Stromal cell of bone marrow (primary cell): Measurements from ENCODE around the gene FAT1.
A peak's percentile ranks its signal among the peaks of the same experiment; 100 is the strongest.
"Not testable (repeated sequence)": the region's sequence is repeated elsewhere in the genome, so short reads cannot be mapped to it uniquely, and the experiment has no call there.

Experiments
- DNase-seq: peaks from one replicate; pipeline ENCODE4 v3.0.0-alpha.2; 2012; ENCODE audit warnings: low read depth

FAT1 gene, protein sequence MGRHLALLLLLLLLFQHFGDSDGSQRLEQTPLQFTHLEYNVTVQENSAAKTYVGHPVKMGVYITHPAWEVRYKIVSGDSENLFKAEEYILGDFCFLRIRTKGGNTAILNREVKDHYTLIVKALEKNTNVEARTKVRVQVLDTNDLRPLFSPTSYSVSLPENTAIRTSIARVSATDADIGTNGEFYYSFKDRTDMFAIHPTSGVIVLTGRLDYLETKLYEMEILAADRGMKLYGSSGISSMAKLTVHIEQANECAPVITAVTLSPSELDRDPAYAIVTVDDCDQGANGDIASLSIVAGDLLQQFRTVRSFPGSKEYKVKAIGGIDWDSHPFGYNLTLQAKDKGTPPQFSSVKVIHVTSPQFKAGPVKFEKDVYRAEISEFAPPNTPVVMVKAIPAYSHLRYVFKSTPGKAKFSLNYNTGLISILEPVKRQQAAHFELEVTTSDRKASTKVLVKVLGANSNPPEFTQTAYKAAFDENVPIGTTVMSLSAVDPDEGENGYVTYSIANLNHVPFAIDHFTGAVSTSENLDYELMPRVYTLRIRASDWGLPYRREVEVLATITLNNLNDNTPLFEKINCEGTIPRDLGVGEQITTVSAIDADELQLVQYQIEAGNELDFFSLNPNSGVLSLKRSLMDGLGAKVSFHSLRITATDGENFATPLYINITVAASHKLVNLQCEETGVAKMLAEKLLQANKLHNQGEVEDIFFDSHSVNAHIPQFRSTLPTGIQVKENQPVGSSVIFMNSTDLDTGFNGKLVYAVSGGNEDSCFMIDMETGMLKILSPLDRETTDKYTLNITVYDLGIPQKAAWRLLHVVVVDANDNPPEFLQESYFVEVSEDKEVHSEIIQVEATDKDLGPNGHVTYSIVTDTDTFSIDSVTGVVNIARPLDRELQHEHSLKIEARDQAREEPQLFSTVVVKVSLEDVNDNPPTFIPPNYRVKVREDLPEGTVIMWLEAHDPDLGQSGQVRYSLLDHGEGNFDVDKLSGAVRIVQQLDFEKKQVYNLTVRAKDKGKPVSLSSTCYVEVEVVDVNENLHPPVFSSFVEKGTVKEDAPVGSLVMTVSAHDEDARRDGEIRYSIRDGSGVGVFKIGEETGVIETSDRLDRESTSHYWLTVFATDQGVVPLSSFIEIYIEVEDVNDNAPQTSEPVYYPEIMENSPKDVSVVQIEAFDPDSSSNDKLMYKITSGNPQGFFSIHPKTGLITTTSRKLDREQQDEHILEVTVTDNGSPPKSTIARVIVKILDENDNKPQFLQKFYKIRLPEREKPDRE (N-terminal part only)

GRCh38 chr4:186723292-186724057 is at the start of gene FAT1:
Gene FAT1, minus strand, starts transcription at chr4:186723856. Its CDS starts 14,029 bp downstream, at chr4:186709827.
- DNase-seq: peak; percentile 65

DNA sequence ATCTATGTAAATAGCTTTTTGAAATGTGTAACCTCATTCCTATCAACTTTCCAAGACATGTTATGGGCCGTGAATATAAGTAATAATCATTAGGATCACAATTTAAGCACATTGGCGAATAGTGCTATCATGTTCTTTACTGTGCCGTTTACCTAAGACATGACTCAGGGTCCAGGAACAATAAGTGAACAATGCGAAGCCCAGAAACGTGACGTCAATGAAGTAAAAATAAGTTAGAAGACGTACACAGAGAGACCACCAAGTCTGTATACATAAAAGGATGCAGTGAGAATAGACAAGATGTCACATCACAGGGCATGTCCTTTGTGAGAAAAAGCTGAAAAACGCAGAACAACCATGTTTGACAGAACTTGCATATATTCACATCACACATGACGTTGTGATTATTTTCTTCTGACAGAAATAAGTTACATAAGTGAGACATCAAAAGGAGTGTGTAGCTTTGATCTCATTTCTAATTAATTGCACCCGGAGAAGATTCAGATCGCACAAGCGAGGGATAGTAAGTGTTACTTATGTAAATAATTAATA is 49.4 kb upstream of the FAT1 start:
- no peak for DNase-seq

- DNase-seq: no peak
Measured at GRCh38 chr4:186771624-186772023, 48.0 kb upstream of the FAT1 start.

- DNase-seq: peak; percentile 24
Measured at GRCh38 chr4:186770481-186771175, 47.0 kb upstream of the FAT1 start.

DNA sequence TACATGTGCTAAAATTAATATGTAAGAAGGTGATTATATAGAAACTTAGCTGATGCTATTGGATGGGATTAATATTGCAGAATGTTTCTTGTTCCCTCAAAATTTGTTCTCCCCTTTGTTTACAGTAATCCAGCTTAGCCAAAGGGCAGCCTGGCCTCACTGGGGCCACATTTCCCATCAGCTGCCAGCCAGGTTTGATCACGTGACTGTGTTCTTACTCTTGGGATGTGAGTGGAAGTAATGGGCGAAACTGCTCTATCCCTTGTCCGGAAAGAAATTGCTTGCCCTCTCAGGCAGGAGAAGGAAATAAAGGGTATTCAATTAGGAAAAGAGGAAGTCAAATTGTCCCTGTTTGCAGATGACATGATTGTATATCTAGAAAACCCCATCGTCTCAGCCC is 44.1 kb upstream of the FAT1 start:
- DNase-seq: no peak

DNA sequence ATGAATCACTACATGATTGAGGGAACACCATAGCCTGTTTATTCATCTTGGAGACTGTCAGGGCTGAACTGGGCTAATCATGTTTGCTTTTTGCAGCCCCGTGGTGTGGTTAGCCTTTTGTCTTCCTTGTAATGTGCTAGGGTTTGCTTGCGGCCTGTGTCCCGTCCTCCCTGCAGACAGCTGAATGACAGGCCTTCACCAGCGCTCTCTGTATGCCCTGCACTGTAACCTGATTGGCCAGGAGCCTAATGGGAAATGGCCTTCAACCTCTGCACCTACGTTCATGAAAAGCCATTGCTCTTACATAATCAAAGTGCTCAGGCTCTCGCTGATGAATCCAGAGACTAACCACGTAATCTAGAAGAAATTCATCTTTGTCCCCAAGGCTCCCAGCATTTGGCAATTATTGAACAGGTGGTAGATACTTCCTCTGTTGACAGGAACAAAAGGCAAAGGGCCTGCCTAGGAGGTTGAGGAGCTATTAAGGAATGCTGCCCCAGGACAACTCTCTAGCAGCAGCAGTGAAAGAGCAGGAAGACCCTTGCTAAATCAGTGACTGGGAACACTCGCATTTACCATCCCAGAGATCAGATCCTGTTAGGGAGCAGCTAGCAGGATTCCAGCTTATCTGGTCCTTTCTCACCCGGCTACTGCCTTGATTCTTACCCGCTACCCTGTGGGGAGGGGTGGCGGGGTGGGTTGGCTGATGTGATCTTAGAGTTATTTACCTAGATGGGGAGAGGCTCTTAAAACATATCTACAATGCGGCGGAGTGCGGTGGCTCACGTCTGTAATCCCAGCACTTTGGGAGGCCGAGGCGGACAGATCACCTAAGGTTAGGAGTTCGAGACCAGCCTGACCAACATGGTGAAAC is 42.3 kb upstream of the FAT1 start:
- DNase-seq: no peak

DNA sequence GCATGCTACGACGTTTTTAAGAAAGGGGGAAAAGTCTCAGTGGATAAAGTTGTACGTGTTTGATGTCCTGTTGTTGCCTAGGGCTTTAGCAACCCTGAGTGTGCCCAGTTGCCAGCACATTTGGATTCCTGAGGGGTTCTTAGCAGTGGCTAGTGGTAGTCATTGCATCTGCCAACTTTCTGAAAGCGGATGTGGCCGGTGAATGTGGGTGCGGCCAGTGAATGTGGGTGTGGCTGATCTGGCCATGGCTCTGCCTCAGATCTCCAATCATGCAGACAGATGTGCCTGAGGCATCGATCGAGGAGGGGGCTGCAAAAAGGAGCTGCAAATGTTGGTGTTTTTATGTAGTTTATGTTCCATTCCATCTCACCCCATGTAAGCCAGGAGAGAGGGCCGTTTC is 41.5 kb upstream of the FAT1 start:
- DNase-seq: peak; percentile 76

- DNase-seq: no peak
Measured at GRCh38 chr4:186764457-186764856, 40.8 kb upstream of the FAT1 start.

DNA sequence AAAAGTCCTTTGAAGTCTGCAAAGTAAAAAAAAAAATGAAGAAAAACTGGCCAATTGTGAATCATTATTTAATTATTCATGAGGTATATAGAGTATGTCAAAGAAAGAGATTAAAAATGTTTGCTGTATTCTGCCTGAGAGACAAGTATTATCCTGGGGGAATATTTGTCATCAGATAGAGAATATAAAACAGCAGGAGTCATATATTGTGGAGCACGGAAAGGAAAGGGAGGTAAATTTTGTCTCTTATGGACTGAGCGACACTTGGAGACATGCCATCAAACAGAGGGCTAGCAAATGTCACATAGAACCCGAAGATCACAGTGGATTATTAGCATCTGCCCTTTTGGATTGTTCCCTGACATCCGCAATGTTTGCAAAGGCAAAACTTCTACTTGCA is 39.2 kb upstream of the FAT1 start:
- DNase-seq: no peak

- no peak for DNase-seq
Measured at GRCh38 chr4:186762361-186762760, 38.7 kb upstream of the FAT1 start.

DNA sequence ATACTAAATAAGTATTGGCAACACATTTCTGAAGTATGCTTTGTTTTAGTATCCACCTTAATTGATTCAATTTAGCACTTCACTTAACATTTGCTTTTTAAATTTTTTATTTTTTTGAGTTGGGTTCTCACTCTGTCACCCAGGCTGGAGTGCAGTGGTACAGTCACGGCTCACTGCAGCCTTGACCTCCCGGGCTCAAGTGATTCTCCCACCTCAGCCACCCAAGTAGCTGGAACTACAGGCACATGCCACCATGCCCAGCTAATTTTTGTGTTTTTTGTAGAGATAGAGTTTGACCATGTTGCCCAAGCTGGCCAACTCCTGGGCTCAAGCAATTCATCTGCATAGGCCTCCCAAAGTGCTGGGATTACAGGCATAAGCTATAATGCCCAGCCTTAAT is 38.3 kb upstream of the FAT1 start:
- not testable (repeated sequence) for DNase-seq

DNA sequence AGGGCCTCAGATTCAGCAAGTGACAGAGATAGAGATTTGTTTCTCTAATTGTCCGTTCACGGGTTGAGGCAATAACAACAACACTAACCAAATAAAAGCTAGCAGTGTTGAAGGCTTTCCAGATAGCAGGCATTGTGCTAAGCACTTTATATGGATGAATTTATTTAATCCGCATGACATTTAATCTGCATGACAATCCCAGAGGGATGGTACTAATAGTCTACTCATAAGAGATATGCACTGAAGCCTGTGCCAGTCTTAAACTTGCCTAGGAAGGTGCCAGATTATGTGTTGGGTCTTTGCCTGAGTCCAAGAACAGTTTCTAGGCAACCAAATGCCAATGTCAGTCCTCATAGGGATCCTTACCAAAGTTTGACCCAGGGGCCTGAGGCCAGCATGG is 37.7 kb upstream of the FAT1 start:
- DNase-seq: peak; percentile 21

DNA sequence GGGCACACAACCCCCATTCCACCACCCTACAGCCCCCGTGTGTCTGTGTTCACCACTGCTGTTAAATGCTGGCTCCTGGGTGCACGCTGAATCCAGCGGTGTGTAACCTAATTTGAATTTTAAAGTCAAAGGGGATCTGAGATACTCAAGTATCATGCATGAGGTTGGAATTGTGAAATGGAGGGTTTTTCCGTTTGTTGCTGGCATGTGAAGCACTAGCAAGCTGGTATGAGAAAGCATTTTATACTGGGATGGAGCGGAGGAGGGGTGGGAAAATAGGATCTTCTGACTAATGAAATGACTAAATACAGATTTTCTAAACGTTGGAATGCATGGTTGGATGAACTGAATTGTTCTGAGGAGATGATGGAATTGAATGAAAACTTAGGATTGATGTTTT is 36.9 kb upstream of the FAT1 start:
- no peak for DNase-seq

GRCh38 chr4:186759990-186760389 is 36.3 kb upstream of the FAT1 start:
- no peak for DNase-seq

GRCh38 chr4:186758929-186759682 is 35.5 kb upstream of the FAT1 start:
- no peak for DNase-seq

DNA sequence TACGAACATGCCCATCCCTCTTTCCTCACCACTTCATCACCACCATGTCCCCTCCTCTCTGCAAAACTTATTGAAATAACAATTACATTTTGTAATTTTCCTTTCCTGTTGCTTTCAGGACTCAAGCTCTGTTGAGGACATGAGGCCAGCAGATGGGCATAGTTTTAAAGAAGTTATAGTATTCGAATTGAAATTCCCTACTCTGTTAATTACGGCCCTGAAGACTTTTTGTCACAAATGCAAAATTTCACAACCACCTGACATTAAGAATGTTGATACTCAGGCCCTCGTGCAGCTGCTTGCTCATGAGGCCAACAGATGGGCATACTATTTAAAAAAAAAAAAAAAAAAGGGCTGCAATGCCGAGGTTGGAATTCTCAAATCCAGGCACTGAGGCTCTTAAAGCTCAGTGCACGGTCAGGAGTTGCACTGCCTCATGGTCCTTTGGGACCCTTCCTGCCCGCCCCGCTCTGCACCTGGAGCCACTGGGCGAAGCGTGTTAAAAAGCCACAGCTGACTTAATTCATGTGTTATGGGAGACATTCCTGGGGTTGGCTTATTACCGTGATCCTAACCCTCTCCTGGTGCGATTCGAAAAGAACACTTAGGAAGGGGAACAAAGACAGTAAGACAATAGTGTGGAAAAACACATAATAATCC is 34.2 kb upstream of the FAT1 start:
- DNase-seq: no peak

DNA sequence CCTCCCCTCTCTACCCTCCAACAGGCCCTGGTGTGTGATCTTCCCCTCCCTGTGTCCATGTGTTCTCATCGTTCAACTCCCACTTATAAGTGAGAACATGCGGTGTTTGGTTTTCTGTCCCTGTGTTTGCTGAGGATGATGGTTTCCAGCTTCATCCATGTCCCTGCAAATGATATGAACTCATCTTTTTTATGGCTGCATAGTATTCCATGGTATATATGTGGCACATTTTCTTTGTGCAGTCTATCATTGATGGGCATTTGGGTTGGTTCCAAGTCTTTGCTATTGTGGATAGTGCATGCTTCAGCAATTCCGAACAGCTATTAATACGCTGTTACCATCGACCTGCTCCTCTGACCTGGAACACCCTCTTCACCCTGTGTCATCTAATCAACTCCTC is 32.9 kb upstream of the FAT1 start:
- DNase-seq: not testable (repeated sequence)
